ENCODE measurements around the gene FOXC1. TPM values are rescaled to one million over a fixed set of nuclear protein-coding genes. Genes with fewer than 3 reads are reported as not detected.

The FOXC1 gene
- total RNA-seq, 2 experiments from 2014 or later = not detected

DNA sequence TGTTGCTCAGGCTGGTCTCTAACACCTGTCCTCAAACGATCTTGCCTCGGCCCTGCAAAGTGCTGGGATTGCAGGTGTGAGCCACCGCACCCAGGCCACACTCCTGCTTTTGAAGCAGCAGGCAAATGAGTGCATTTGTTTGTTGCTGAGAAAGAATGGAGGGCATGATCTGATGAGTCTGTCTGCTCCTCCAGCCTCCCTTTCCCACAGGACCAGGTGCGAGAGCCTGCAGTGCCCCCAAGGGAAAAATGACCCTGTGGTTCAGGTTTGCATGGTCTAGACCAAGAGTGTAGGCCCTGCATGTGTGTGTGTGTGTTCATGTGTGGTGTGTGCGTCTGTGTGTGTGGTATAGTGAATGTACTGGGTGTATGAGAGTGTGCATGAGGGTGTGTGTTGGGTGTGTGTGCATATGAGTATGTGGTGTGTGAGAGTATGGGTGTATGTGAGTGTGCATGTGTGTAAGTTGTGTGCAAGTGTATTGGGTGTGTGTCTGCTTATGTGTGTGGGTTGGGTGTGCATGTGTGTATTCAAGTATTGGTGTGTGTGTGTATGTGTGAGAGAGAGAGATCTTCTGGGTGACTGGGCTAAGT, 22.8 kb upstream of the FOXC1 start:
- intact Hi-C loops (cut with micrococcal nuclease) = no loop called here
- CTCF ChIA-PET = interaction anchor here (3.0 kb wide), 1 partner anchor 10 kb away, joined by 11 read pairs; no protein-coding TSS in a partner anchor
- Mint-ChIP-seq H3K9me3 (no peaks in the 10 kb centered on the region), H3K27ac (no peak overlapping the region), H3K27me3 (ENCODE audit: low read depth) (peaks cover 5% of the 10 kb centered on the region), H3K4me1 (ENCODE audit: low read depth) (no peaks in the 10 kb centered on the region), H3K4me3 (no peak overlapping the region), H3K36me3 (ENCODE audit: low read depth) (no peaks in the 10 kb centered on the region)
- no peak for DNase-seq

DNA sequence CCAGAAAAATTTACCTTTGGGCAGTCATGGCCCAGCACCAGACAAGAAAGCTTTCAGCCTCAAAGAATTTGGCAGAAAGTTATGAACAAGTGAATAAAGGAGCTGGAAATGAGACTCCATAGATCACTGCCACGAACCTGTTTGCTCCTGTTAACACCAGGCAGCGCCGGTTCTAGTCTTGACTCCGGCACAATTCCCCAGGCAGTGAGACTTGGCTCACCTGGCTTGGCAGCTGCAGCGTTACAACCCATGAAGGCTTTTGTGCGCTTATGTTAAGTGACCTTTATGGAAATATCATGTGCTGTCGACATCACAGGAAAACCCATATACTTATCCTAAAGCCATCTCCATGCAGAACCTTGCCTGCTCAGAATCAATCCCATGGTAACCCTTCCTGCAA, 22.2 kb upstream of the FOXC1 start:
- Mint-ChIP-seq H3K27ac (no peak overlapping the region), H3K4me3 (no peak overlapping the region), H3K27me3 (ENCODE audit: low read depth) (peaks cover 5% of the 10 kb centered on the region), H3K9me3 (no peaks in the 10 kb centered on the region), H3K36me3 (ENCODE audit: low read depth) (no peaks in the 10 kb centered on the region), H3K4me1 (ENCODE audit: low read depth) (no peaks in the 10 kb centered on the region)
- CTCF ChIA-PET = interaction anchor here (3.0 kb wide), 1 partner anchor 9 kb away, joined by 11 read pairs; no protein-coding TSS in a partner anchor
- DNase-seq = no peak
- intact Hi-C loops (cut with micrococcal nuclease) = no loop called here

- no peaks in the 10 kb centered on the region for H3K9me3 Mint-ChIP-seq
- no peaks in the 10 kb centered on the region for H3K4me1 Mint-ChIP-seq (ENCODE audit: low read depth)
- H3K27ac Mint-ChIP-seq = no peak overlapping the region
- no peak overlapping the region for H3K4me3 Mint-ChIP-seq
- no peak for DNase-seq
- intact Hi-C loops (cut with micrococcal nuclease) = no loop called here
- H3K36me3 Mint-ChIP-seq (ENCODE audit: low read depth) = no peaks in the 10 kb centered on the region
- peaks cover 6% of the 10 kb centered on the region for H3K27me3 Mint-ChIP-seq (ENCODE audit: low read depth)
- CTCF ChIA-PET = interaction anchor here (3.0 kb wide), 1 partner anchor 9 kb away, joined by 11 read pairs; no protein-coding TSS in a partner anchor
Measured at GRCh38 chr6:1587977-1588376, 21.7 kb upstream of the FOXC1 start.

DNA sequence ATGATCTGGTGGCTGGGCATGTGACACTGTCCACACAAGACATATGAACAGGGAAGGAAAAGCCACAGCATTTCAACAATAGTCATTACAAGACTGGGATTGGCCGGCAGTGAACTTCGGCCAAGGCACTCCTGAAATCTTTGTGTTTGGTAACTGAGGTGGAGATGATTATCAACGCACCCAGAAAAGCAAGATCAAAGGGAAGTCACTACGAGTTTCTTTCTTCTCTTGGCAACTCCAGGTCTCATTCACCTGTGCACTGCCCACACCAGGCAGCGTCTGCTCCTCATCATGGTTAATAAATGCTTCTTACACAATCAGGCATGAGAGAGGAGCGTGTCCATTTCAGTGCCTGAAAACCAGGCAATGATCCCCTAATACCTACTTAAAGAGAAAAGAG, 20.5 kb upstream of the FOXC1 start:
- CTCF ChIA-PET = no interaction called here
- Mint-ChIP-seq H3K27me3 (ENCODE audit: low read depth) (peaks cover 13% of the 10 kb centered on the region), H3K4me3 (no peak overlapping the region), H3K27ac (no peak overlapping the region), H3K4me1 (ENCODE audit: low read depth) (no peaks in the 10 kb centered on the region), H3K36me3 (ENCODE audit: low read depth) (no peaks in the 10 kb centered on the region), H3K9me3 (no peaks in the 10 kb centered on the region)
- no peak for DNase-seq
- intact Hi-C loops (cut with micrococcal nuclease) = no loop called here

GRCh38 chr6:1590580-1590979, 19.1 kb upstream of the FOXC1 start:
- intact Hi-C loops (cut with micrococcal nuclease) = no loop called here
- CTCF ChIA-PET = no interaction called here
- Mint-ChIP-seq H3K9me3 (no peaks in the 10 kb centered on the region), H3K36me3 (ENCODE audit: low read depth) (no peaks in the 10 kb centered on the region), H3K4me1 (ENCODE audit: low read depth) (no peaks in the 10 kb centered on the region), H3K27me3 (ENCODE audit: low read depth) (peaks cover 18% of the 10 kb centered on the region), H3K27ac (no peak overlapping the region), H3K4me3 (no peak overlapping the region)
- DNase-seq = no peak

DNA sequence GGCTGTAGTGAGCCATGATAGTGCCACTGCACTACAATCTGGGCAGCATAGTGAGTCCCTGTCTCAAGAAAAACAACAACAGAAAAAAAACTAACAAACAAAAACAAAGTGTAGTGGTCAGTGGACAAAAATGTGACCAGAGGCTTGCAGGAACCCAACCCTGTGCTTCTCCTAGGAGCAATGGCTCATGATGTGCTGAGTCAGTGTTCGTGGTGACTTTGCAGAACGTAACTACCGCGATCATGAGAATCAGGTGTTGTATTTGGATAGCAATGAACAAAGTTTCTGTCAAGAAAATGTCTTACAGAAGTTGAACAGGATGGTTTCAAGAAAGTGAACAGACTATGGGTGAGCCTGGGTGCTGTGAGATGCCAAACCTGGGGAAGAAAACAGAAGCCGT, 18.5 kb upstream of the FOXC1 start:
- H3K4me1 Mint-ChIP-seq (ENCODE audit: low read depth) = peaks cover 2% of the 10 kb centered on the region
- H3K4me3 Mint-ChIP-seq = no peak overlapping the region
- H3K27me3 Mint-ChIP-seq (ENCODE audit: low read depth) = peaks cover 24% of the 10 kb centered on the region
- no peaks in the 10 kb centered on the region for H3K9me3 Mint-ChIP-seq
- no peak overlapping the region for H3K27ac Mint-ChIP-seq
- DNase-seq = no peak
- intact Hi-C loops (cut with micrococcal nuclease) = no loop called here
- CTCF ChIA-PET = no interaction called here
- no peaks in the 10 kb centered on the region for H3K36me3 Mint-ChIP-seq (ENCODE audit: low read depth)

DNA sequence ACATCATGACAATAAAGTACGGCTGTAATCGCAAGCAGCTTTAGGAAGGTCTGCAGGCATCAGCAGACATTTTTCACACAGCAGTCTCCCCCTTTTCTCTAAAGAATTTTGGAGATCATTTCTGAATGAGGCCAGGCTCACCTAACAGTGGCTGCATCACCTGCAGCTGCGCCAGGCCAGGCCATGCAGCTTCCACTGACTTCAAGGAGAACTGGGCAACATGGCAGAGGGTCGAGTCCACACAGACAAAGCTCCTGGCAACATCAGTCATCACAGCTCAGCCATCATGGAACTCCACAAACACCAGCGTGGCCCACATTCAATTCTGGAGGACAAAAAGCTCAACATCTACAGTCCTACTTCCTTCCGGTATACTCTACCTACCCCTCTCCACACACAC, 17.8 kb upstream of the FOXC1 start:
- CTCF ChIA-PET = interaction anchor here (0.7 to 0.8 kb wide), 2 partner anchors 507 to 857 kb away, joined by 3 read pairs; no protein-coding TSS in a partner anchor
- Mint-ChIP-seq H3K36me3 (ENCODE audit: low read depth) (no peaks in the 10 kb centered on the region), H3K9me3 (no peaks in the 10 kb centered on the region), H3K27me3 (ENCODE audit: low read depth) (peaks cover 25% of the 10 kb centered on the region), H3K4me1 (ENCODE audit: low read depth) (peaks cover 3% of the 10 kb centered on the region), H3K4me3 (no peak overlapping the region), H3K27ac (no peak overlapping the region)
- intact Hi-C loops (cut with micrococcal nuclease) = no loop called here
- no peak for DNase-seq

- CTCF ChIA-PET = interaction anchor here (0.7 to 0.8 kb wide), 4 partner anchors 69 to 1042 kb away, joined by 3 to 4 read pairs (median 3); no protein-coding TSS in a partner anchor
- H3K4me3 Mint-ChIP-seq = no peak overlapping the region
- peaks cover 3% of the 10 kb centered on the region for H3K4me1 Mint-ChIP-seq (ENCODE audit: low read depth)
- no peak overlapping the region for H3K27ac Mint-ChIP-seq
- no peaks in the 10 kb centered on the region for H3K9me3 Mint-ChIP-seq
- H3K36me3 Mint-ChIP-seq (ENCODE audit: low read depth) = no peaks in the 10 kb centered on the region
- no peak for DNase-seq
- peaks cover 34% of the 10 kb centered on the region for H3K27me3 Mint-ChIP-seq (ENCODE audit: low read depth)
- intact Hi-C loops (cut with micrococcal nuclease) = no loop called here
Measured at GRCh38 chr6:1592852-1593251, 16.9 kb upstream of the FOXC1 start.

- Mint-ChIP-seq H3K27ac (no peak overlapping the region), H3K36me3 (ENCODE audit: low read depth) (no peaks in the 10 kb centered on the region), H3K4me3 (no peak overlapping the region), H3K27me3 (ENCODE audit: low read depth) (peaks cover 39% of the 10 kb centered on the region), H3K4me1 (ENCODE audit: low read depth) (peaks cover 3% of the 10 kb centered on the region), H3K9me3 (no peaks in the 10 kb centered on the region)
- DNase-seq = no peak
- intact Hi-C loops (cut with micrococcal nuclease) = no loop called here
- CTCF ChIA-PET = interaction anchor here (0.7 kb wide), 1 partner anchor 70 kb away, joined by 3 read pairs; no protein-coding TSS in a partner anchor
Measured at GRCh38 chr6:1593286-1593957, 16.3 kb upstream of the FOXC1 start.

- H3K27ac Mint-ChIP-seq = no peak overlapping the region
- H3K27me3 Mint-ChIP-seq (ENCODE audit: low read depth) = peaks cover 41% of the 10 kb centered on the region
- DNase-seq = no peak
- intact Hi-C loops (cut with micrococcal nuclease) = no loop called here
- H3K9me3 Mint-ChIP-seq = no peaks in the 10 kb centered on the region
- no peaks in the 10 kb centered on the region for H3K36me3 Mint-ChIP-seq (ENCODE audit: low read depth)
- CTCF ChIA-PET = no interaction called here
- peaks cover 3% of the 10 kb centered on the region for H3K4me1 Mint-ChIP-seq (ENCODE audit: low read depth)
- H3K4me3 Mint-ChIP-seq = no peak overlapping the region
Measured at GRCh38 chr6:1593958-1594314, 15.8 kb upstream of the FOXC1 start.

DNA sequence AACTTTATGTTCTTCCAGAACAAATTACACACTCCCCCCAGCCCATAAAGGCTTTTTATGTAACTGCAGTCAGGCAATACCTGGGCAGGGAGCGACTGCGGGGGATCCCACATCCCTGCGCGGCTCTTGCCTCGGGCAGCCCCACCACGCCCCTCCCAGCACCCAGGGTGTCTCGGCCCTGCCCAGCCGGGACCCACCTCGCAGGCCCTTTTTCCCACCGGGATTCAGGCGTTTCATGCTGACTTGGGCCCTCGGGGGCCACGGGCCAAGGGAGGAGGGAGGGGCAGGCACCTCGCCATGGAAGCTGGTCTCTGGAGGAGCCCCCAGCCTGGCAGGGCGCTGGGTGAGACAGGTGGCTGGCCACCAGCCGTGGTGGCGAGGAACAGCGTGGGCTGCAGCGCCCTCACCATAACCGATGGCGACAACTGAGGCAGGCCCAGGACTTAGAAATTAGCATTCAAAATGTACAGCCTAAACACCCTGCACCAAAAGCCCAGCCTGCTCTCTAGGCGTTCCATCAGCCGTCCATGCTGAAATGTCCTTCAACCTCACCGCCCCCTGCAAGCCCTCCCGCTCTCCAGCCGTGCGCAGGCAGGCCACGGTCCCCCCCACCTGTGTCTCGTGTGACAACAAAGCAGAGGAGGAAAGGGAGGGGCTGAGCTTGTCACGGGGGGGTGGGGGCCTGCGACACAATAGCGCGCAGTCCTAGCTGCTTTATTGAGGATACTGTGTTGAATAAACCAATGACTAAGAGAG, 15.1 kb upstream of the FOXC1 start:
- no peak overlapping the region for H3K27ac Mint-ChIP-seq
- no peak overlapping the region for H3K4me3 Mint-ChIP-seq
- intact Hi-C loops (cut with micrococcal nuclease) = loop anchor here (5.0 kb wide), 1 partner anchor 67 kb away; no protein-coding TSS in a partner anchor
- CTCF ChIA-PET = interaction anchor here (0.8 to 3.0 kb wide), 7 partner anchors 8 to 1156 kb away, joined by 3 to 12 read pairs (median 5); partner anchors contain the start of gene MYLK4
- no peak for DNase-seq
- H3K4me1 Mint-ChIP-seq (ENCODE audit: low read depth) = peaks cover 3% of the 10 kb centered on the region
- peaks cover 41% of the 10 kb centered on the region for H3K27me3 Mint-ChIP-seq (ENCODE audit: low read depth)
- H3K9me3 Mint-ChIP-seq = no peaks in the 10 kb centered on the region
- H3K36me3 Mint-ChIP-seq (ENCODE audit: low read depth) = no peaks in the 10 kb centered on the region

- H3K27ac Mint-ChIP-seq = no peak overlapping the region
- peaks cover 3% of the 10 kb centered on the region for H3K4me1 Mint-ChIP-seq (ENCODE audit: low read depth)
- H3K36me3 Mint-ChIP-seq (ENCODE audit: low read depth) = no peaks in the 10 kb centered on the region
- no peak overlapping the region for H3K4me3 Mint-ChIP-seq
- H3K9me3 Mint-ChIP-seq = no peaks in the 10 kb centered on the region
- intact Hi-C loops (cut with micrococcal nuclease) = loop anchor here (1.0 to 5.0 kb wide), 7 partner anchors 68 to 1155 kb away; partner anchors contain the start of gene MYLK4
- CTCF ChIA-PET = interaction anchor here (0.8 to 3.3 kb wide), 18 partner anchors 9 to 1163 kb away, joined by 3 to 15 read pairs (median 4); partner anchors contain the start of gene MYLK4
- DNase-seq = no peak
- peaks cover 48% of the 10 kb centered on the region for H3K27me3 Mint-ChIP-seq (ENCODE audit: low read depth)
Measured at GRCh38 chr6:1595271-1596087, 14.2 kb upstream of the FOXC1 start.
